GM12878 (cell line): ENCODE data around the gene TFF2. TPM values are rescaled to one million over a fixed set of nuclear protein-coding genes. Genes with fewer than 3 reads are reported as not detected.

ENCODE experiments used
- ATAC-seq: fragments of 200-7000 bp; cut with Tn5 transposase; 3 replicates; pipeline ENCODE4 v1.9.1; 2020; ENCODE audit warnings: mild to moderate bottlenecking, moderate library complexity
- BruUV-seq: library from RNA; stranded (reverse); fragments of 400-500 nt; replicated peaks from 2 replicates; lab custom pipeline; 2021; lab: Mats Ljungman, UMichigan
- CTCF ChIA-PET: fragments of 300-600 bp; sonication (Branson Sonifier 250); formaldehyde crosslinking; extraction: SDS; loops from one replicate; lab custom pipeline; 2021; ENCODE audit warnings: inconsistent platforms; lab: Yijun Ruan, JAX
- POLR2A ChIA-PET: fragments of 350-600 bp; formaldehyde crosslinking; extraction: SDS; loops from one replicate; lab custom pipeline; 2021; ENCODE audit warnings: inconsistent platforms; lab: Charles Lee
- RAD21 ChIA-PET: fragments of 300-600 bp; sonication (Branson Sonifier 250); formaldehyde crosslinking; loops from one replicate; lab custom pipeline; 2023; ENCODE audit warnings: antibody characterized with exemption; ENCODE audit not compliant: unreplicated experiment; lab: Charles Lee
- SMC1A ChIA-PET: fragments of 300-600 bp; sonication (Branson Sonifier 250); formaldehyde crosslinking; loops from one replicate; lab custom pipeline; 2023; ENCODE audit not compliant: unreplicated experiment, uncharacterized antibody; lab: Charles Lee
- DNase-seq: peaks from one replicate; pipeline ENCODE4 v3.0.0-alpha.2; 2011; ENCODE audit warnings: low read depth, low spot score
- FAIRE-seq: peaks from 3 replicates; lab custom pipeline; 2011; peaks lifted over from hg19 to GRCh38; lab: Jason Lieb, UNC
- H2AFZ ChIP-seq: 2 replicates; pipeline ENCODE4 v1.6.0; 2011; ENCODE audit warnings: low read depth, low read length, control low read depth; ENCODE audit not compliant: control insufficient read depth
- H3K27ac ChIP-seq: 2 replicates; pipeline ENCODE4 v1.5.1; 2011; ENCODE audit warnings: control low read depth; ENCODE audit not compliant: control insufficient read depth, insufficient read depth
- H3K27me3 ChIP-seq, 2 experiments: replicated peaks in 1 of 2; 2 replicates each; pipeline versions ENCODE4 v1.6.0 to v1.6.1; 2011; ENCODE audit warnings: low read length in 1 of 2; ENCODE audit not compliant: control insufficient read depth in 2 of 2, insufficient read depth in 2 of 2
- H3K36me3 ChIP-seq, 2 experiments: 2 replicates each; pipeline ENCODE4 v1.5.1; 2011; ENCODE audit warnings: low read length in 1 of 2; ENCODE audit not compliant: control insufficient read depth in 2 of 2, insufficient read depth in 2 of 2
- H3K4me1 ChIP-seq: 2 replicates; pipeline ENCODE4 v1.6.1; 2011; ENCODE audit warnings: mild to moderate bottlenecking, low read length, moderate library complexity, mixed read lengths; ENCODE audit not compliant: control insufficient read depth, insufficient read depth
- H3K4me2 ChIP-seq: 2 replicates; pipeline ENCODE4 v1.6.0; 2011; ENCODE audit warnings: control low read depth; ENCODE audit not compliant: control insufficient read depth, insufficient read depth
- H3K4me3 ChIP-seq: fragments of 200-600 bp; sonication (generic); 2 replicates; pipeline ENCODE4 v1.5.1; 2016
- H3K79me2 ChIP-seq: 2 replicates; pipeline ENCODE4 v1.6.0; 2011; ENCODE audit warnings: low read length; ENCODE audit not compliant: control insufficient read depth, insufficient read depth
- H3K9ac ChIP-seq: 2 replicates; pipeline ENCODE4 v1.8.0; 2011; ENCODE audit warnings: low read length, control low read depth, mixed read lengths; ENCODE audit not compliant: control insufficient read depth, insufficient read depth
- H3K9me3 ChIP-seq: replicated peaks from 3 replicates; pipeline ENCODE4 v1.5.1; 2011; ENCODE audit warnings: mild to moderate bottlenecking, low read length; ENCODE audit not compliant: control insufficient read depth, insufficient read depth
- H4K20me1 ChIP-seq: 2 replicates; pipeline ENCODE4 v1.6.0; 2011; ENCODE audit not compliant: control insufficient read depth, insufficient read depth
- BHLHE40 ChIP-seq, 2 experiments: fragments of 450-650 bp in 1 of 2; IDR thresholded peaks; 2 replicates each; pipeline ENCODE4 v1.6.1; 2011 to 2017; ENCODE audit warnings: low read depth in 2 of 2, borderline replicate concordance in 1 of 2, improper control_type of control experiment in 1 of 2, low read length in 1 of 2, mild to moderate bottlenecking in 1 of 2
- CBFB ChIP-seq: IDR thresholded peaks from 2 replicates; pipeline ENCODE4 v1.6.1; 2016; ENCODE audit warnings: antibody characterized with exemption, low read depth
- DPF2 ChIP-seq: fragments of 450-650 bp; IDR thresholded peaks from 2 replicates; pipeline ENCODE4 v1.6.1; 2017; ENCODE audit warnings: mild to moderate bottlenecking
- EGR1 ChIP-seq, 2 experiments: IDR thresholded peaks; 1 replicate in 1 of 2; 2 replicates in 1 of 2; pipeline ENCODE4 v1.6.1; 2011 to 2012; ENCODE audit warnings: low read depth in 2 of 2, low read length in 2 of 2, borderline replicate concordance in 1 of 2, mild to moderate bottlenecking in 1 of 2, moderate library complexity in 1 of 2
- HDAC6 ChIP-seq: fragments of 200-600 bp; sonication (generic); IDR thresholded peaks from one replicate; pipeline ENCODE4 v1.8.0; 2017; ENCODE audit warnings: antibody characterized with exemption; ENCODE audit not compliant: unreplicated experiment
- IKZF1 ChIP-seq: fragments of 450-650 bp; conservative IDR thresholded peaks from 2 replicates; pipeline ENCODE4 v1.6.1; 2017; ENCODE audit warnings: antibody characterized with exemption, mild to moderate bottlenecking
- IRF3 ChIP-seq: fragments of 450-650 bp; IDR thresholded peaks from 2 replicates; pipeline ENCODE4 v1.6.1; 2014; ENCODE audit warnings: mild to moderate bottlenecking
- IRF5 ChIP-seq: fragments of 450-650 bp; IDR thresholded peaks from 2 replicates; pipeline ENCODE4 v1.6.1; 2017; ENCODE audit warnings: borderline replicate concordance
- MEF2A ChIP-seq: IDR thresholded peaks from 2 replicates; pipeline ENCODE4 v1.6.1; 2011; ENCODE audit warnings: low read depth, mild to moderate bottlenecking, low read length, moderate library complexity; ENCODE audit not compliant: insufficient read depth
- TCF12 ChIP-seq: IDR thresholded peaks from 2 replicates; pipeline ENCODE4 v1.6.1; 2011; ENCODE audit warnings: low read depth, mild to moderate bottlenecking, low read length
- TCF3 ChIP-seq: IDR thresholded peaks from 2 replicates; pipeline ENCODE4 v1.6.1; 2012; ENCODE audit warnings: low read depth, mild to moderate bottlenecking, low read length, borderline replicate concordance; ENCODE audit not compliant: insufficient read depth
- ZBTB33 ChIP-seq: fragments of 450-650 bp; IDR thresholded peaks from 2 replicates; pipeline ENCODE4 v1.6.1; 2017; ENCODE audit warnings: mild to moderate bottlenecking
- WGBS: methylation state at CpG from one replicate; pipeline ENCODE4 v1.1.6; 2016; ENCODE audit warnings: low lambda C conversion rate; ENCODE audit not compliant: insufficient replicate concordance, insufficient coverage; ENCODE audit errors: missing lambda C conversion rate; 5-methylcytosine and 5-hydroxymethylcytosine counted together
- in situ Hi-C: fragments of 300-500 bp; cut with MboI; formaldehyde crosslinking; loops from 9 replicates; pipeline ENCODE4 v1.14.3; 2018; ENCODE audit warnings: mixed read lengths
- intact Hi-C: fragments of 100-400 bp; cut with micrococcal nuclease; formaldehyde crosslinking; loops from one replicate; pipeline ENCODE4 v1.14.2; 2022; ENCODE audit not compliant: unreplicated experiment
- polyA plus RNA-seq, 11 experiments: library from polyadenylated mRNA; depleted of rRNA in 4 of 11; unstranded in 6 of 11; stranded (reverse) in 5 of 11; fragments of >200 nt; fragmentation: Nextera tagmentation in 4 of 11; fragmentation: Illumina TruSeq in 1 of 11; extraction: Ambion mirVana in 4 of 11; extraction: Trizol in 1 of 11; gene quantifications; 1 replicate in 1 of 11; 2 replicates in 10 of 11; pipeline versions ENCODE4 v1.2.1 to v1.2.3, GENCODE V29; 2011 to 2016; ENCODE audit warnings: inconsistent platforms in 2 of 11, missing spikeins in 2 of 11, low read depth in 1 of 11
- total RNA-seq, 4 experiments: library from RNA; depleted of rRNA in 3 of 4; stranded (reverse); fragments of >200 nt in 3 of 4; fragmentation: Illumina TruSeq in 1 of 4; extraction: Trizol in 1 of 4; gene quantifications; 2 replicates each; pipeline versions ENCODE4 v1.2.1 to v1.2.3, GENCODE V29; 2013 to 2021

TFF2 gene
- total and polyA plus RNA-seq, 10 of the 15 experiments (the other 5 are each of a cell fraction or from before 2014, with no cell fraction given), result 0.56 TPM; not detected in 9

GRCh38 chr21:42319851-42320572 lies 30.8 kb downstream of the TFF2 start (continued):
- TF ChIP-seq ZBTB33, result no peak

- H3K79me2 ChIP-seq, result no peaks in the 10 kb centered on the region
- H3K4me1 ChIP-seq, result peaks cover 3% of the 10 kb centered on the region
- CTCF ChIA-PET, result interaction anchor here (0.6 to 1.5 kb wide), 7 partner anchors 9 to 202 kb away, joined by 3 to 6 read pairs (median 3); no protein-coding TSS in a partner anchor
- intact Hi-C loops (no loop called here), in situ Hi-C loops (no loop called here)
- RAD21 ChIA-PET, result interaction anchor here (1.0 to 1.9 kb wide), 2 partner anchors 9 to 11 kb away, joined by 3 to 7 read pairs; no protein-coding TSS in a partner anchor
- ATAC-seq (peak; percentile 81), DNase-seq (no peak), FAIRE-seq (peak; percentile 88)
- H3K36me3 ChIP-seq, result no peaks in the 10 kb centered on the region
- H3K9ac ChIP-seq, result no peak overlapping the region
- no peak overlapping the region for H3K4me3 ChIP-seq
- H2AFZ ChIP-seq, result peak overlapping the region; percentile 62; the same call in 1 of the 2 replicates
- no peak overlapping the region for H3K27ac ChIP-seq
- H3K27me3 ChIP-seq, result no peaks in the 10 kb centered on the region
- under 1% methylated on average over 10 of the region's 10 CpGs for WGBS
- POLR2A ChIA-PET, result no interaction called here
- no peaks in the 10 kb centered on the region for H4K20me1 ChIP-seq
- no peaks in the 10 kb centered on the region for H3K9me3 ChIP-seq
- H3K4me2 ChIP-seq, result no peak overlapping the region
- SMC1A ChIA-PET, result interaction anchor here (1.5 to 2.0 kb wide), 2 partner anchors 9 to 102 kb away, joined by 4 to 5 read pairs; no protein-coding TSS in a partner anchor
- no TSS peak for BruUV-seq
- TF ChIP-seq CBFB (no peak), IKZF1 (peak; percentile 40; the same call in 1 of the 2 replicates), EGR1 (IDR thresholded peaks at IDR 0.05; ENCODE audit: borderline replicate concordance in 1 of 2, low read depth in 2 of 2, low read length in 2 of 2) (0 out of 3 replicates have a peak, but pooled peaks of 1 of the 2 experiments have one; percentile 31), IRF5 (no peak), DPF2 (0 out of 2 replicates have a peak, but pooled peaks have one; percentile 18), HDAC6 (no peak), IRF3 (no peak), MEF2A (no peak), TCF3 (0 out of 2 replicates have a peak, but pooled peaks have one; percentile 40), BHLHE40 (IDR thresholded peaks at IDR 0.05; ENCODE audit: borderline replicate concordance in 1 of 2, low read depth in 2 of 2, low read length in 1 of 2) (peak in 1 of 2 experiments; percentile 34; a peak in 1 of 4 replicates), TCF12 (0 out of 2 replicates have a peak, but pooled peaks have one; percentile 48)
Observed at GRCh38 chr21:42319376-42319775, 31.4 kb downstream of the TFF2 start.
